Measurements from ENCODE around the gene HIPK2.
"Not testable (repeated sequence)": the region's sequence is repeated elsewhere in the genome, so short reads cannot be mapped to it uniquely, and the experiment has no call there.

HIPK2 gene

DNA sequence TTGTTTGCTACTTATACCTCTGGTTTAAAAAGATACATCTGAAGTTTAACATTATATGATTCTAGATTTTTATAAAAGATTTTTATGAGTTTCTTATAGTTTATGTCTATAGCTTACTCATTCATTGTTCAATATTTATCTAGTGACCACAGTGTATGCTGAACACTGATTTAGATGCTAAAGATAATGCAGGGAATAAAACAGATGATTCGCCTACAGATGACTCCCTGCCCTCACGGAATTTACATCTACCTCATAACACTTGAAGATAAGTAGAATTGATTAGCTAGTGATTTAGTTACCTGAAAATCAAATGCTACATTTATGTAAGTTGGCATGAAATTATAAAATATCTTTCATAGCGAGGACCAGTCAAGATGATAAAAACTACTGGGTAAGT, 105.8 kb downstream of the HIPK2 start:
- ChIA-PET CTCF (interaction anchor here (0.6 to 0.7 kb wide), 3 partner anchors 16 to 108 kb away, joined by 3 to 4 read pairs (median 4); no protein-coding TSS in a partner anchor), POLR2A (no interaction called here)
- no peak for DNase-seq (ENCODE audit: extremely low spot score)
- TF ChIP-seq, protein P1, sequence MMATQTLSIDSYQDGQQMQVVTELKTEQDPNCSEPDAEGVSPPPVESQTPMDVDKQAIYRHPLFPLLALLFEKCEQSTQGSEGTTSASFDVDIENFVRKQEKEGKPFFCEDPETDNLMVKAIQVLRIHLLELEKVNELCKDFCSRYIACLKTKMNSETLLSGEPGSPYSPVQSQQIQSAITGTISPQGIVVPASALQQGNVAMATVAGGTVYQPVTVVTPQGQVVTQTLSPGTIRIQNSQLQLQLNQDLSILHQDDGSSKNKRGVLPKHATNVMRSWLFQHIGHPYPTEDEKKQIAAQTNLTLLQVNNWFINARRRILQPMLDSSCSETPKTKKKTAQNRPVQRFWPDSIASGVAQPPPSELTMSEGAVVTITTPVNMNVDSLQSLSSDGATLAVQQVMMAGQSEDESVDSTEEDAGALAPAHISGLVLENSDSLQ (IDR thresholded peaks at IDR 0.05) = no peak
- TF ChIP-seq FOXA1 (IDR thresholded peaks at IDR 0.05) (no peak), FOXM1 (IDR thresholded peaks at IDR 0.05; ENCODE audit: borderline replicate concordance) (no peak), BHLHE40 (IDR thresholded peaks at IDR 0.05; ENCODE audit: borderline replicate concordance) (no peak), CTBP1 (IDR thresholded peaks at IDR 0.05; ENCODE audit: borderline replicate concordance) (no peak), HDGF (IDR thresholded peaks at IDR 0.05; ENCODE audit: borderline replicate concordance) (no peak), SUZ12 (IDR thresholded peaks at IDR 0.05) (no peak), ARNT (IDR thresholded peaks at IDR 0.05) (no peak), ZNF384 (IDR thresholded peaks at IDR 0.05) (no peak), L3MBTL2 (conservative IDR thresholded peaks at IDR 0.05) (no peak)

DNA sequence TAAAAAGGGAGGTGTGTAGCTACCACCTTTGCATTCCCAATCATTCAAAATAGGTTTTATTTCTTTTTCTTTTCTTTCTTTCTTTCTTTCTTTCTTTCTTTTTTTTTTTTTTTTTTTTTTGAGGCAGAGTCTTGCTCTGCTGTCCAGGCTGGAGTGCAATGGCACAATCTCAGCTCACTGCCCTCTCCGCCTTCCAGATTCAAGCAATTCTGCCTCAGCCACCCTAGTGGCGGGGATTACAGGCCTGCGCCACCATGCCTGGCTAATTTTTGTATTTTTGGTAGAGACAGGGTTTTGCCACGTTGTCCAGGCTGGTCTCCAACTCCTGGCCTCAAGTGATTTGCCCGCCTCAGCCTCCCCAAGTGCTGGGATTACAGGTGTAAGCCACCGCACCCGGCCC, 107.1 kb downstream of the HIPK2 start:
- CTCF ChIA-PET = interaction anchor here (1.4 kb wide), 1 partner anchor 19 kb away, joined by 3 read pairs; no protein-coding TSS in a partner anchor
- DNase-seq (ENCODE audit: extremely low spot score); POLR2A ChIA-PET: not testable (repeated sequence)

GRCh38 chr7:139669106-139670061, 108.4 kb downstream of the HIPK2 start:
- no peak for TF ChIP-seq LEF1 (IDR thresholded peaks at IDR 0.05; ENCODE audit: borderline replicate concordance)
- TF ChIP-seq FOXM1 (IDR thresholded peaks at IDR 0.05; ENCODE audit: borderline replicate concordance) = no peak
- no peak for TF ChIP-seq SP1 (IDR thresholded peaks at IDR 0.05)
- no peak for TF ChIP-seq L3MBTL2 (conservative IDR thresholded peaks at IDR 0.05)
- no peak for TF ChIP-seq HDGF (IDR thresholded peaks at IDR 0.05; ENCODE audit: borderline replicate concordance)
- no peak for TF ChIP-seq ELF4 (IDR thresholded peaks at IDR 0.05)
- TF ChIP-seq NFRKB (IDR thresholded peaks at IDR 0.05) = no peak
- no peak for TF ChIP-seq TARDBP (IDR thresholded peaks at IDR 0.05)
- TF ChIP-seq FOXA1 (IDR thresholded peaks at IDR 0.05) = no peak
- no peak for TF ChIP-seq ZNF384 (IDR thresholded peaks at IDR 0.05)
- TF ChIP-seq ARNT (IDR thresholded peaks at IDR 0.05) = no peak
- TF ChIP-seq CTBP1 (IDR thresholded peaks at IDR 0.05; ENCODE audit: borderline replicate concordance) = no peak
- TF ChIP-seq SUZ12 (IDR thresholded peaks at IDR 0.05) = no peak
- no peak for TF ChIP-seq FOXK2 (IDR thresholded peaks at IDR 0.05)
- TF ChIP-seq, protein P1 (IDR thresholded peaks at IDR 0.05) = no peak
- TF ChIP-seq BHLHE40 (IDR thresholded peaks at IDR 0.05; ENCODE audit: borderline replicate concordance) = no peak
- ChIA-PET POLR2A (no interaction called here), CTCF (interaction anchor here (1.4 kb wide), 1 partner anchor 17 kb away, joined by 3 read pairs; no protein-coding TSS in a partner anchor)
- no peak for DNase-seq (ENCODE audit: extremely low spot score)

DNA sequence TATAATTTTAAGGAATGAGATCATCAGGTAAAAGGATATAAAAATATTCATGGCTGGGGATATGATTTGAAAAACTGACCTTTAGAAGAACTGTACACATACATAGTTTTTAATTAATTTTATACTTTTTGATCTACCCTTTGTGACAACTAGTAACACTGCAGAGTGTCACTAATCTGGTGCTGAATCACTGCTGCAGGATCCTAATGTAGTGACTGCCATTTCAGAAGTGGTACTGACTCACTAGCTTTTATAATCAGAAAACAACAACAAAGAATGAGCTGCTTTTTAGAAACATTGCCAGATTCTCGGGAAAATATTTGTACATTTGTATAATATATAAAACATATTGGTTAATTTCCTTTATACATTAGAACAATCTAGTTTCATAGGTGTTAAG, 110.4 kb downstream of the HIPK2 start:
- POLR2A ChIA-PET = no interaction called here
- CTCF ChIA-PET = no interaction called here
- TF ChIP-seq TARDBP (IDR thresholded peaks at IDR 0.05) (no peak), ZNF384 (IDR thresholded peaks at IDR 0.05) (no peak), FOXA1 (IDR thresholded peaks at IDR 0.05) (no peak), FOXK2 (IDR thresholded peaks at IDR 0.05) (no peak)
- TF ChIP-seq, protein P1 (IDR thresholded peaks at IDR 0.05) = no peak
- no peak for DNase-seq (ENCODE audit: extremely low spot score)

GRCh38 chr7:139666501-139666900, 111.3 kb downstream of the HIPK2 start:
- no peak for TF ChIP-seq ARNT (IDR thresholded peaks at IDR 0.05)
- no peak for TF ChIP-seq L3MBTL2 (conservative IDR thresholded peaks at IDR 0.05)
- TF ChIP-seq CTBP1 (IDR thresholded peaks at IDR 0.05; ENCODE audit: borderline replicate concordance) = no peak
- TF ChIP-seq, protein P1 (IDR thresholded peaks at IDR 0.05) = no peak
- TF ChIP-seq NFRKB (IDR thresholded peaks at IDR 0.05) = no peak
- no peak for TF ChIP-seq LEF1 (IDR thresholded peaks at IDR 0.05; ENCODE audit: borderline replicate concordance)
- DNase-seq (ENCODE audit: extremely low spot score) = no peak
- CTCF ChIA-PET = interaction anchor here (1.1 kb wide), 1 partner anchor 15 kb away, joined by 4 read pairs; no protein-coding TSS in a partner anchor
- POLR2A ChIA-PET = no interaction called here

DNA sequence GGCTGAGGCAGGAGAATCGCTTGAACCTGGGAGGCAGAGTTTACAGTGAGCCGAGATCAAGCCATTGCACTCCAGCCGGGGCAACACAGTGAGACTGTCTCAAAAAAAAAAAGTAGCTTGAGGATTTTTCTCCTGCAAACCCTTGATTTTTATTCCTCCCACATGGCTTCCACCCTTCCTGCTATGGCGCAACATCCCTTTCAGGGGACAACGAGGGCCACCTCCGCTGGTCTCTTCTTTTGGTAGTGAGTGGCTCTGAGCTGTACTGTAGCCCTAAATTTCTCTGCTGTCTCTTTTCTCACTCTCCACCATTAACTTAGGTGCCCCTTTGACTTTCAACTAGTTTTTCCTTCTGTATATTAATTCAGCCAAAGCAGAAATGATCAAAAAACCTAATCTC, 113.4 kb downstream of the HIPK2 start:
- POLR2A ChIA-PET = no interaction called here
- DNase-seq (ENCODE audit: extremely low spot score) = no peak
- TF ChIP-seq SUZ12 (IDR thresholded peaks at IDR 0.05) (no peak), ARNT (IDR thresholded peaks at IDR 0.05) (no peak), BHLHE40 (IDR thresholded peaks at IDR 0.05; ENCODE audit: borderline replicate concordance) (no peak), SP1 (IDR thresholded peaks at IDR 0.05) (no peak), TARDBP (IDR thresholded peaks at IDR 0.05) (no peak), NFRKB (IDR thresholded peaks at IDR 0.05) (no peak), ELF4 (IDR thresholded peaks at IDR 0.05) (no peak), HDGF (IDR thresholded peaks at IDR 0.05; ENCODE audit: borderline replicate concordance) (no peak), LEF1 (IDR thresholded peaks at IDR 0.05; ENCODE audit: borderline replicate concordance) (no peak), CTBP1 (IDR thresholded peaks at IDR 0.05; ENCODE audit: borderline replicate concordance) (no peak), L3MBTL2 (conservative IDR thresholded peaks at IDR 0.05) (no peak), ZNF384 (IDR thresholded peaks at IDR 0.05) (no peak)
- TF ChIP-seq, protein P1 (IDR thresholded peaks at IDR 0.05) = no peak
- CTCF ChIA-PET = interaction anchor here (0.6 kb wide), 1 partner anchor 17 kb away, joined by 4 read pairs; no protein-coding TSS in a partner anchor

All from HEK293T (cell line).